IMR-90 (cell line): ENCODE measurements around the gene HGFAC. TPM values are rescaled to one million over a fixed set of nuclear protein-coding genes. Genes with fewer than 3 reads are reported as not detected.

Experiments
- ATAC-seq: fragments of 200-7000 bp; cut with Tn5 transposase; 2 replicates; pipeline ENCODE4 v1.9.1; 2020; ENCODE audit warnings: low read depth, mild to moderate bottlenecking, moderate library complexity
- BruUV-seq: library from RNA; stranded (reverse); fragments of 400-500 nt; replicated peaks from 2 replicates; lab custom pipeline; 2021; lab: Mats Ljungman, UMichigan
- CTCF ChIA-PET: fragments of 300-600 bp; formaldehyde crosslinking; extraction: SDS; loops from one replicate; lab custom pipeline; 2021; ENCODE audit warnings: antibody characterized with exemption; lab: Yijun Ruan, JAX
- POLR2A ChIA-PET: fragments of 300-600 bp; sonication (Branson Sonifier 250); formaldehyde crosslinking; loops from one replicate; lab custom pipeline; 2022; ENCODE audit warnings: antibody characterized with exemption; ENCODE audit not compliant: unreplicated experiment; lab: Charles Lee
- DNase-seq: peaks from one replicate; pipeline ENCODE4 v3.0.0; 2013
- H2AFZ ChIP-seq: replicated peaks from 2 replicates; pipeline ENCODE3; 2013; ENCODE audit warnings: low read length, mild to moderate bottlenecking; ENCODE audit not compliant: poor library complexity
- H2AK5ac ChIP-seq: 2 replicates; pipeline ENCODE4 v1.6.1; 2013; ENCODE audit warnings: low read depth, low read length, inconsistent platforms
- H2AK9ac ChIP-seq: replicated peaks from 2 replicates; pipeline ENCODE3; 2013; ENCODE audit warnings: mild to moderate bottlenecking, low read depth, low read length, moderate library complexity; ENCODE audit not compliant: poor library complexity
- H2BK120ac ChIP-seq: 2 replicates; pipeline ENCODE4 v1.6.1; 2013; ENCODE audit warnings: low read depth, low read length, inconsistent platforms
- H2BK15ac ChIP-seq: 3 replicates; pipeline ENCODE4 v1.6.1; 2013; ENCODE audit warnings: low read depth, low read length, inconsistent platforms
- H2BK20ac ChIP-seq: 2 replicates; pipeline ENCODE4 v1.6.1; 2013; ENCODE audit warnings: low read depth, mild to moderate bottlenecking, inconsistent platforms, low read length, moderate library complexity
- H2BK5ac ChIP-seq: 2 replicates; pipeline ENCODE4 v1.6.1; 2013; ENCODE audit warnings: mild to moderate bottlenecking, low read depth, low read length, inconsistent platforms; ENCODE audit not compliant: poor library complexity, severe bottlenecking
- H3K14ac ChIP-seq: replicated peaks from 2 replicates; pipeline ENCODE4 v1.6.1; 2013; ENCODE audit warnings: low read depth, low read length, inconsistent platforms
- H3K18ac ChIP-seq: 2 replicates; pipeline ENCODE4 v1.6.1; 2013; ENCODE audit warnings: low read depth, low read length, control low read depth
- H3K23ac ChIP-seq: 2 replicates; pipeline ENCODE4 v1.6.1; 2013; ENCODE audit warnings: low read depth, low read length, inconsistent platforms
- H3K27ac ChIP-seq: 2 replicates; pipeline ENCODE4 v1.5.1; 2013; ENCODE audit warnings: mild to moderate bottlenecking, control low read depth, low read length; ENCODE audit not compliant: insufficient read depth
- H3K27me3 ChIP-seq: 2 replicates; pipeline ENCODE4 v1.6.1; 2013; ENCODE audit warnings: low read length; ENCODE audit not compliant: control insufficient read depth, insufficient read depth
- H3K36me3 ChIP-seq: 2 replicates; pipeline ENCODE4 v1.6.1; 2013; ENCODE audit warnings: low read length, mixed read lengths; ENCODE audit not compliant: control insufficient read depth, insufficient read depth
- H3K4ac ChIP-seq: 2 replicates; pipeline ENCODE4 v1.6.1; 2013; ENCODE audit warnings: low read depth, low read length, inconsistent platforms
- H3K4me1 ChIP-seq: 2 replicates; pipeline ENCODE4 v1.6.1; 2013; ENCODE audit warnings: low read length, mixed read lengths; ENCODE audit not compliant: control insufficient read depth, insufficient read depth
- H3K4me2 ChIP-seq: 2 replicates; pipeline ENCODE4 v1.6.1; 2013; ENCODE audit warnings: low read depth, mild to moderate bottlenecking, control low read depth, low read length, moderate library complexity
- H3K4me3 ChIP-seq: 2 replicates; pipeline ENCODE4 v1.5.1; 2013; ENCODE audit warnings: low read depth, mild to moderate bottlenecking, control low read depth, low read length, moderate library complexity; ENCODE audit not compliant: insufficient read depth
- H3K56ac ChIP-seq: 2 replicates; pipeline ENCODE4 v1.6.1; 2013; ENCODE audit warnings: low read length, inconsistent platforms; ENCODE audit not compliant: insufficient read depth; ENCODE audit errors: extremely low read depth
- H3K79me1 ChIP-seq, 2 experiments: 2 replicates each; pipeline ENCODE4 v1.6.1; 2013; ENCODE audit warnings: low read length in 2 of 2, inconsistent platforms in 1 of 2, low read depth in 1 of 2
- H3K9ac ChIP-seq: 2 replicates; pipeline ENCODE4 v1.6.1; 2013; ENCODE audit warnings: low read depth, low read length, control low read depth
- H3K9me1 ChIP-seq: 2 replicates; pipeline ENCODE4 v1.6.1; 2013; ENCODE audit warnings: low read length, inconsistent platforms; ENCODE audit not compliant: insufficient read depth
- H3K9me3 ChIP-seq: 2 replicates; pipeline ENCODE4 v1.6.1; 2013; ENCODE audit warnings: low read length; ENCODE audit not compliant: control insufficient read depth, insufficient read depth
- H4K20me1 ChIP-seq: 2 replicates; pipeline ENCODE4 v1.6.1; 2013; ENCODE audit warnings: low read length, inconsistent platforms; ENCODE audit not compliant: insufficient read depth
- H4K5ac ChIP-seq: 2 replicates; pipeline ENCODE4 v1.6.1; 2013; ENCODE audit warnings: mild to moderate bottlenecking, low read depth, low read length, control low read depth
- H4K8ac ChIP-seq, 2 experiments: 2 replicates each; pipeline ENCODE4 v1.6.1; 2013; ENCODE audit warnings: low read depth in 2 of 2, low read length in 2 of 2, control low read depth in 1 of 2, inconsistent platforms in 1 of 2
- H4K91ac ChIP-seq: 2 replicates; pipeline ENCODE4 v1.6.1; 2013; ENCODE audit warnings: low read depth, low read length, inconsistent platforms; ENCODE audit not compliant: insufficient read depth
- BHLHE40 ChIP-seq: fragments of 150-350 bp; IDR thresholded peaks from 2 replicates; pipeline ENCODE4 v1.6.1; 2016; ENCODE audit warnings: mild to moderate bottlenecking, low read depth, low read length
- CEBPB ChIP-seq: IDR thresholded peaks from 2 replicates; pipeline ENCODE4 v1.6.1; 2012; ENCODE audit warnings: low read depth, low read length, improper control_type of control experiment
- CHD1 ChIP-seq: IDR thresholded peaks from 2 replicates; pipeline ENCODE4 v1.6.1; 2012; ENCODE audit warnings: low read depth, low read length, improper control_type of control experiment
- FOS ChIP-seq: fragments of 150-350 bp; IDR thresholded peaks from 2 replicates; pipeline ENCODE4 v1.6.1; 2016; ENCODE audit warnings: low read depth, low read length
- MAFK ChIP-seq: IDR thresholded peaks from 2 replicates; pipeline ENCODE4 v1.6.1; 2012; ENCODE audit warnings: low read depth, low read length, improper control_type of control experiment
- NFE2L2 ChIP-seq: fragments of 150-350 bp; IDR thresholded peaks from 2 replicates; pipeline ENCODE4 v1.6.1; 2016; ENCODE audit warnings: low read depth, mild to moderate bottlenecking, low read length
- POLR2A ChIP-seq: IDR thresholded peaks from 2 replicates; pipeline ENCODE4 v1.6.1; 2012; ENCODE audit warnings: mild to moderate bottlenecking, low read depth, low read length
- RCOR1 ChIP-seq: IDR thresholded peaks from 2 replicates; pipeline ENCODE4 v1.6.1; 2012; ENCODE audit warnings: mild to moderate bottlenecking, low read length, improper control_type of control experiment; ENCODE audit not compliant: insufficient replicate concordance
- RFX5 ChIP-seq: IDR thresholded peaks from 2 replicates; pipeline ENCODE4 v1.8.0; 2012; ENCODE audit warnings: low read depth, mild to moderate bottlenecking, low read length, moderate library complexity
- SMC3 ChIP-seq: fragments of 150-350 bp; IDR thresholded peaks from 2 replicates; pipeline ENCODE4 v1.6.1; 2016; ENCODE audit warnings: low read depth, mild to moderate bottlenecking, antibody characterized with exemption, low read length, moderate library complexity
- WGBS, 2 experiments: methylation state at CpG; one replicate each; pipeline versions ENCODE4 v1.1.5 to v1.1.7; 2013; ENCODE audit warnings: missing lambda C conversion rate in 2 of 2; ENCODE audit not compliant: insufficient read length in 1 of 2; ENCODE audit errors: extremely low coverage in 2 of 2; 5-methylcytosine and 5-hydroxymethylcytosine counted together
- dilution Hi-C: fragments of 300-500 bp; cut with HindIII; formaldehyde crosslinking; loops from one replicate; pipeline ENCODE4 v1.14.3; 2018; ENCODE audit warnings: low sequenced_read_pairs; ENCODE audit not compliant: unreplicated experiment
- in situ Hi-C: fragments of 300-500 bp; cut with MboI; formaldehyde crosslinking; loops from 3 replicates; pipeline ENCODE4 v1.14.3; 2019; ENCODE audit warnings: low sequenced_read_pairs, inconsistent platforms, mixed read lengths
- intact Hi-C: fragments of 100-400 bp; cut with micrococcal nuclease; formaldehyde crosslinking; loops from 2 replicates; pipeline ENCODE4 v1.10.0; 2022
- polyA plus RNA-seq, 3 experiments: library from polyadenylated mRNA; depleted of rRNA; stranded (reverse); fragments of >200 nt; gene quantifications; 2 replicates each; pipeline ENCODE4 v1.2.3, GENCODE V29; 2012; ENCODE audit warnings: low replicate concordance in 1 of 3
- total RNA-seq: library from RNA; depleted of rRNA; stranded (reverse); fragments of >200 nt; gene quantifications from 2 replicates; pipeline ENCODE4 v1.2.3, GENCODE V29; 2012
- TF ChIP-seq, protein P1 (sequence below): fragments of 150-350 bp; IDR thresholded peaks from 2 replicates; pipeline ENCODE4 v1.6.1; 2017; ENCODE audit warnings: mild to moderate bottlenecking, antibody characterized with exemption, low read length, low read depth
- TF ChIP-seq, protein P2 (sequence below): conservative IDR thresholded peaks from 2 replicates; pipeline ENCODE4 v1.5.1; 2012; ENCODE audit warnings: mild to moderate bottlenecking, low read depth, low read length, improper control_type of control experiment

Gene HGFAC
- total and polyA plus RNA-seq, 2 of the 4 experiments (the other 2 are of a cell fraction) = 0.05 TPM; not detected in 1

DNA sequence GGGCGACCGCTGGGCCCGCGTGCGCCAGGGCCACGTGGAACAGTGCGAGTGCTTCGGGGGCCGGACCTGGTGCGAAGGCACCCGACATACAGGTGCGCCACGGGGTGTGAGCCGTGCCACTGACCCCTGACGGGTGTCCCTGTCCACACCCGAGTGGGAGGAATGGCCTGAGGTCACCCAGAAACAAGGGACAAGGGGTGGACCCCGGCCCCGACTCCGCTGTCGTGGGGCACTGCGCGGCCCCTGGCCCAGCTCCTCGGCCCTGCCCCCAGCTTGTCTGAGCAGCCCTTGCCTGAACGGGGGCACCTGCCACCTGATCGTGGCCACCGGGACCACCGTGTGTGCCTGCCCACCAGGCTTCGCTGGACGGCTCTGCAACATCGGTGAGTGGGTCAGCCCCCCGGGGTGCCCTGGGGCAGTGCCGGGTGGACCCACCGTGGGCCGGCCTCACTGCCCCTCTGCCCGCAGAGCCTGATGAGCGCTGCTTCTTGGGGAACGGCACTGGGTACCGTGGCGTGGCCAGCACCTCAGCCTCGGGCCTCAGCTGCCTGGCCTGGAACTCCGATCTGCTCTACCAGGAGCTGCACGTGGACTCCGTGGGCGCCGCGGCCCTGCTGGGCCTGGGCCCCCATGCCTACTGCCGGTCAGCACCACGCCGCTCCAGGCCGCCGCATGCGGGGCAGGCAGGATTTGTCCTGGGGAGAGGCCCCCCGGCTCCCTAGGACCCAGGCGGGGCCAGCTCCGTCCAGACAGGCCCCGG is 2.8 kb downstream of the HGFAC start:
- peaks cover 5% of the 10 kb centered on the region; the same call in 1 of the 2 replicates for H4K20me1 ChIP-seq
- ATAC-seq = no peak
- H3K23ac ChIP-seq = no peak overlapping the region
- no peak overlapping the region for H2BK20ac ChIP-seq
- ChIA-PET CTCF (no interaction called here), POLR2A (no interaction called here)
- H3K27ac ChIP-seq = no peak overlapping the region
- BruUV-seq = no TSS peak
- no peak overlapping the region for H2BK5ac ChIP-seq
- no peaks in the 10 kb centered on the region for H3K4me1 ChIP-seq
- in situ Hi-C loops = loop anchor here (5.0 kb wide), 1 partner anchor 97 kb away; no protein-coding TSS in a partner anchor
- no peak overlapping the region for H2AK5ac ChIP-seq
- H2AK9ac ChIP-seq = no peak overlapping the region
- H3K18ac ChIP-seq = no peak overlapping the region
- H3K9me3 ChIP-seq = no peaks in the 10 kb centered on the region
- H4K91ac ChIP-seq = no peak overlapping the region
- no peak overlapping the region for H2BK120ac ChIP-seq
- no peaks in the 10 kb centered on the region for H3K9me1 ChIP-seq
- TF ChIP-seq RCOR1 = no peak
- TF ChIP-seq RFX5 = no peak
- no peak for TF ChIP-seq CHD1
- no peak for TF ChIP-seq MAFK
- TF ChIP-seq, protein P1, sequence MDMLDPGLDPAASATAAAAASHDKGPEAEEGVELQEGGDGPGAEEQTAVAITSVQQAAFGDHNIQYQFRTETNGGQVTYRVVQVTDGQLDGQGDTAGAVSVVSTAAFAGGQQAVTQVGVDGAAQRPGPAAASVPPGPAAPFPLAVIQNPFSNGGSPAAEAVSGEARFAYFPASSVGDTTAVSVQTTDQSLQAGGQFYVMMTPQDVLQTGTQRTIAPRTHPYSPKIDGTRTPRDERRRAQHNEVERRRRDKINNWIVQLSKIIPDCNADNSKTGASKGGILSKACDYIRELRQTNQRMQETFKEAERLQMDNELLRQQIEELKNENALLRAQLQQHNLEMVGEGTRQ = no peak
- no peak for TF ChIP-seq POLR2A
- TF ChIP-seq, protein P2, sequence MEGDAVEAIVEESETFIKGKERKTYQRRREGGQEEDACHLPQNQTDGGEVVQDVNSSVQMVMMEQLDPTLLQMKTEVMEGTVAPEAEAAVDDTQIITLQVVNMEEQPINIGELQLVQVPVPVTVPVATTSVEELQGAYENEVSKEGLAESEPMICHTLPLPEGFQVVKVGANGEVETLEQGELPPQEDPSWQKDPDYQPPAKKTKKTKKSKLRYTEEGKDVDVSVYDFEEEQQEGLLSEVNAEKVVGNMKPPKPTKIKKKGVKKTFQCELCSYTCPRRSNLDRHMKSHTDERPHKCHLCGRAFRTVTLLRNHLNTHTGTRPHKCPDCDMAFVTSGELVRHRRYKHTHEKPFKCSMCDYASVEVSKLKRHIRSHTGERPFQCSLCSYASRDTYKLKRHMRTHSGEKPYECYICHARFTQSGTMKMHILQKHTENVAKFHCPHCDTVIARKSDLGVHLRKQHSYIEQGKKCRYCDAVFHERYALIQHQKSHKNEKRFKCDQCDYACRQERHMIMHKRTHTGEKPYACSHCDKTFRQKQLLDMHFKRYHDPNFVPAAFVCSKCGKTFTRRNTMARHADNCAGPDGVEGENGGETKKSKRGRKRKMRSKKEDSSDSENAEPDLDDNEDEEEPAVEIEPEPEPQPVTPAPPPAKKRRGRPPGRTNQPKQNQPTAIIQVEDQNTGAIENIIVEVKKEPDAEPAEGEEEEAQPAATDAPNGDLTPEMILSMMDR = no peak
- no peak for TF ChIP-seq CEBPB
- TF ChIP-seq BHLHE40 = no peak
- TF ChIP-seq SMC3 = no peak
- no peak for TF ChIP-seq FOS
- TF ChIP-seq NFE2L2 = no peak
- H4K5ac ChIP-seq = no peak overlapping the region
- dilution Hi-C loops = no loop called here
- no peak overlapping the region for H3K56ac ChIP-seq
- intact Hi-C loops = loop anchor here (5.0 kb wide), 1 partner anchor 337 kb away; no protein-coding TSS in a partner anchor
- H4K8ac ChIP-seq = no peak overlapping the region
- no peak for DNase-seq
- 92% methylated on average over 43 of the region's 56 CpGs; no CpG with 5 or more reads in 1 of the 2 experiments for WGBS, 2 experiments
- no peak overlapping the region for H3K4me2 ChIP-seq
- H3K27me3 ChIP-seq = no peaks in the 10 kb centered on the region
- peak overlapping the region; percentile 43 for H2AFZ ChIP-seq
- no peak overlapping the region for H3K14ac ChIP-seq
- no peak overlapping the region for H2BK15ac ChIP-seq
- H3K9ac ChIP-seq = no peak overlapping the region
- H3K36me3 ChIP-seq = no peaks in the 10 kb centered on the region
- no peak overlapping the region for H3K4me3 ChIP-seq
- H3K4ac ChIP-seq = no peak overlapping the region
- no peaks in the 10 kb centered on the region for H3K79me1 ChIP-seq
